ENCODE data around the gene CES2.
"Not testable (repeated sequence)": the region's sequence is repeated elsewhere in the genome, so short reads cannot be mapped to it uniquely, and the experiment has no call there.

Gene CES2

DNA sequence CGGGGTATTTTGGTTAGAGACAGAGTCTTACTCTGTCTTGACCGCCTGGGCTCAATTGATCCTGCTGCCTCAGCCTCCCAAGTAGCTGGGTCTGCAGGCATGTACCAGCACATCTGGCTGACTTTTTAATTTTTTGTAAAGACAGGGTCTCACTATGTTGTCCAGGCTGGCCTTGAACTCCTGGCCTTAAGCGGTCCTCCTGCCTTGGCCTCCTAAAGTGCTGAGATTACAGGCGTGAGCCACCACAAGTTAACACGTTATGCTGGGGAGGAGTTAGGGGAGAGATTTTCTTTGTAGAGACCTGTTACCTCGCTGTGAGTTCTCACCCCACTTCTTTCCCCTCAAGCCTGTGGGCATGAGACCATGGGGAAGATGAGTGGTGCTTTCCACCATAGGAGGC lies 51.2 kb downstream of the CES2 start:
- peak; percentile 43 for DNase-seq

DNA sequence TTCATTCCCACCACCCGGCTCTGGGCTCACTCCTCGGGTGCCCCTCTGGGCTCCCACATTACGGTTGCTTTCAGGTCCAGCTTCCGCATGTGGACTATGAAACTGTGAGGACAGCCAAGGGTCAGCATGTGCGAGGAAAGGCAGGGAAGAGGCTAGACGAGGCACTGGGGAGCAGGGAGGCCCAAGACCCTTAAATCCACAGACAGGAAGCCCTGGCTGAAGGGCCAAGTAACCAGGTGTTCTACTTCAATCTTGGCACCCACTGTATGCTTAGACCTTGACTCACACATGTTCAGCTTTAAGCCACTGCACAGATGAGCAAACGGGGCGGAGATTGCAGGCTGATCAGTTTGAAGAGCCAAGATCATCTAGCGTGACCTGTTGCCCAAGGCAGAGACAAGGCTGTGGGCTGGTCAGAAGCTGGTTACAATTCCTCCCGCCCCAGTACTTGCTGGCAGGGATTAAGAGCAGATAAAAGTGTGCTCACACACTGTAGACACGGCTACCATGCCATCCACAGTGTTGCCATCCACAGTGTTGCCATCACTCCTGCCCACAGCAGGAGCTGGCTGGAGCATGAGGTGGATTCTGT lies 53.0 kb downstream of the CES2 start, which contains the start of gene CES4A:
CES4A (plus strand) TSS at position 393 of the 592 bp plus-strand sequence; CDS start at position 577, 184 bp downstream.
- peak; percentile 38 for DNase-seq

DNA sequence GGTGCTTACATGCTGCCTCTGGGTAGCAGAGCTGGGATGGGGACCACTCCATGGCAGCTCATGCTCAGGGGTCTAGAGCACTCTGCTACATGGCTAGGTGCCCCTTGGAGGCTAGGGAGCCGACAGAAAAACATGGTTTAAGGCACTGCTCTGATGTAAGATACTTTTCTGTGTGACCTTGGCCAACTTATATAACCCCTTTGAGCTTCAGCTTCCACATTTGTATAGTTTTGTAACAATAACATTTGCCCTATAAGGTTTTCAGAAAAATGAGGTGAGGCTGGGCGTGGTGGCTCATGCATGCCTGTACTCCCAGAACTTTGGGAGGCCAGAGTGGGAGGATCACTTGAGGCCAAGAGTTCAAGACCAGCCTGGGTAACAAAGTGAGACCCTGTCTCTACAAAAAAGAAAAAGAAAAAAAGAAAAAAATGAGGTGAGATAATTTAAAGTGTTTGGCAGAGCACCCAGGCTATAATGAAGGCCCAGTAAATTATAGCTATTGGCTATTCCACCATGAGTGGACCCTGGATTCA lies 56.3 kb downstream of the CES2 start:
- no peak for DNase-seq

DNA sequence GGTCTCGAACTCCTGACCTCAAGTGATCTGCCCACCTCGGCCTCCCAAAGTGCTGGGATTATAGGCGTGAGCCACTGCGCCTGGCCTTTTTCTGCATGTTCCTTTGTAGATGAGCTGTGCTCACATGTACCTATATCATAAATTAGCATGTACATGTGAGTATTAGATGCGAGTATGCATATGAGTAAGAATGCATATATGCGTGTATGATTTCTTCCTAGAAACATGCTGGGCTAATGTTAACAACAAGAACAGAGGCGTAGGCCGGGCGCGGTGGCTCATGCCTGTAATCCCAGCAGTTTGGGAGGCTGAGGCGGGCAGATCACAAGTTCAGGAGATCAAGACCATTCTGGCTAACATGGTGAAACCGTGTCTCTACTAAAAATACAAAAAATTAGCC lies 58.2 kb downstream of the CES2 start:
- DNase-seq, result not testable (repeated sequence)

Data from NK-92 treated with Interleukin-12 subunit alpha and Interleukin-12 subunit beta, amount 100 ng/mL, for 24 hours (cell line).